Measurements from ENCODE around the gene PAGR1. TPM values are rescaled to one million over a fixed set of nuclear protein-coding genes. Genes with fewer than 3 reads are reported as not detected.

The PAGR1 gene
- total RNA-seq, 1 experiment from 2014 or later, result 60.1 TPM

GRCh38 chr16:29839822-29840221 lies 23.9 kb downstream of the PAGR1 start (continued):
- TF ChIP-seq, protein P1, sequence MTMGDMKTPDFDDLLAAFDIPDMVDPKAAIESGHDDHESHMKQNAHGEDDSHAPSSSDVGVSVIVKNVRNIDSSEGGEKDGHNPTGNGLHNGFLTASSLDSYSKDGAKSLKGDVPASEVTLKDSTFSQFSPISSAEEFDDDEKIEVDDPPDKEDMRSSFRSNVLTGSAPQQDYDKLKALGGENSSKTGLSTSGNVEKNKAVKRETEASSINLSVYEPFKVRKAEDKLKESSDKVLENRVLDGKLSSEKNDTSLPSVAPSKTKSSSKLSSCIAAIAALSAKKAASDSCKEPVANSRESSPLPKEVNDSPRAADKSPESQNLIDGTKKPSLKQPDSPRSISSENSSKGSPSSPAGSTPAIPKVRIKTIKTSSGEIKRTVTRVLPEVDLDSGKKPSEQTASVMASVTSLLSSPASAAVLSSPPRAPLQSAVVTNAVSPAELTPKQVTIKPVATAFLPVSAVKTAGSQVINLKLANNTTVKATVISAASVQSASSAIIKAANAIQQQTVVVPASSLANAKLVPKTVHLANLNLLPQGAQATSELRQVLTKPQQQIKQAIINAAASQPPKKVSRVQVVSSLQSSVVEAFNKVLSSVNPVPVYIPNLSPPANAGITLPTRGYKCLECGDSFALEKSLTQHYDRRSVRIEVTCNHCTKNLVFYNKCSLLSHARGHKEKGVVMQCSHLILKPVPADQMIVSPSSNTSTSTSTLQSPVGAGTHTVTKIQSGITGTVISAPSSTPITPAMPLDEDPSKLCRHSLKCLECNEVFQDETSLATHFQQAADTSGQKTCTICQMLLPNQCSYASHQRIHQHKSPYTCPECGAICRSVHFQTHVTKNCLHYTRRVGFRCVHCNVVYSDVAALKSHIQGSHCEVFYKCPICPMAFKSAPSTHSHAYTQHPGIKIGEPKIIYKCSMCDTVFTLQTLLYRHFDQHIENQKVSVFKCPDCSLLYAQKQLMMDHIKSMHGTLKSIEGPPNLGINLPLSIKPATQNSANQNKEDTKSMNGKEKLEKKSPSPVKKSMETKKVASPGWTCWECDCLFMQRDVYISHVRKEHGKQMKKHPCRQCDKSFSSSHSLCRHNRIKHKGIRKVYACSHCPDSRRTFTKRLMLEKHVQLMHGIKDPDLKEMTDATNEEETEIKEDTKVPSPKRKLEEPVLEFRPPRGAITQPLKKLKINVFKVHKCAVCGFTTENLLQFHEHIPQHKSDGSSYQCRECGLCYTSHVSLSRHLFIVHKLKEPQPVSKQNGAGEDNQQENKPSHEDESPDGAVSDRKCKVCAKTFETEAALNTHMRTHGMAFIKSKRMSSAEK (CRISPR knock-in tag; IDR thresholded peaks at IDR 0.05; ENCODE audit: borderline replicate concordance), result no peak
- TF ChIP-seq JUN (CRISPR knock-in tag; IDR thresholded peaks at IDR 0.05), result no peak
- no peak for TF ChIP-seq FOXP1 (CRISPR knock-in tag; IDR thresholded peaks at IDR 0.05; ENCODE audit: borderline replicate concordance)

GRCh38 chr16:29840240-29840639 lies 24.3 kb downstream of the PAGR1 start:
- no peak for TF ChIP-seq FOXP1 (CRISPR knock-in tag; IDR thresholded peaks at IDR 0.05; ENCODE audit: borderline replicate concordance)
- TF ChIP-seq, protein P2, sequence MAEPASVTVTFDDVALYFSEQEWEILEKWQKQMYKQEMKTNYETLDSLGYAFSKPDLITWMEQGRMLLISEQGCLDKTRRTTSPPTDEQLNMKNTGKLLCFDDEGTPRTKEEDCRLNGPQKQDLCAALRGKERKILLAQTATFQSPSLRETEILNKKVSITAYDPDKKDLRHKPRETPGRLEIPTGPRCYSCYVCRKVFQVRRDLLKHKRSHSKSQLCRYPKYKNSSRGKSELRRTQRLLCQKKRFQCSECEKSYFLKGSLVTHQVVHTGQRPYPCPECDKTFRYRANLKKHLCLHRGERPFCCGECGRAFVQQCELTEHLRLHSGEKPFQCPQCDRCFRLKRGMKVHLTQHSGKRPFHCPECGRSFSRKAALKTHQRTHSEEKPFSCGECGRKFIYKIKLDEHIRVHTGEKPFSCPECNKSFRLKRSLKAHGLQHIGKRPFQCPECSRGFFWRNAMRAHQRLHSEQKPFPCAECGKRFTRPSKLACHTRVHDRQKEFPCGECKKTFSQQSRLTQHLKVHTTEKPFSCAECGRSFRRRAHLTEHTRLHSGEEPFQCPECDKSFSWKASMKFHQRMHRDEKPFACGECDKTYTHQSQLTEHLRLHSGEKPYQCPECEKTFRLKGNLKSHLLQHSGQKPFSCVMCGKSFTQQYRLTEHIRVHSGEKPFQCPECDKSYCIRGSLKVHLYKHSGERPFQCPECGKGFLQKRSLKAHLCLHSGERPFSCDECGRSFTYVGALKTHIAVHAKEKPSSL (CRISPR knock-in tag; conservative IDR thresholded peaks at IDR 0.05), result no peak
- no peak for TF ChIP-seq IRF2 (CRISPR knock-in tag; IDR thresholded peaks at IDR 0.05; ENCODE audit: borderline replicate concordance, low read depth)
- no peak for TF ChIP-seq ZBTB21 (CRISPR knock-in tag; IDR thresholded peaks at IDR 0.05; ENCODE audit: borderline replicate concordance)
- no peak for TF ChIP-seq HMGA2 (CRISPR knock-in tag; IDR thresholded peaks at IDR 0.05)
- TF ChIP-seq ERG (CRISPR knock-in tag; IDR thresholded peaks at IDR 0.05), result no peak
- no peak for TF ChIP-seq SMAD3 (CRISPR knock-in tag; IDR thresholded peaks at IDR 0.05; ENCODE audit: borderline replicate concordance)
- TF ChIP-seq USF2 (CRISPR knock-in tag; IDR thresholded peaks at IDR 0.05), result no peak
- TF ChIP-seq, protein P3, sequence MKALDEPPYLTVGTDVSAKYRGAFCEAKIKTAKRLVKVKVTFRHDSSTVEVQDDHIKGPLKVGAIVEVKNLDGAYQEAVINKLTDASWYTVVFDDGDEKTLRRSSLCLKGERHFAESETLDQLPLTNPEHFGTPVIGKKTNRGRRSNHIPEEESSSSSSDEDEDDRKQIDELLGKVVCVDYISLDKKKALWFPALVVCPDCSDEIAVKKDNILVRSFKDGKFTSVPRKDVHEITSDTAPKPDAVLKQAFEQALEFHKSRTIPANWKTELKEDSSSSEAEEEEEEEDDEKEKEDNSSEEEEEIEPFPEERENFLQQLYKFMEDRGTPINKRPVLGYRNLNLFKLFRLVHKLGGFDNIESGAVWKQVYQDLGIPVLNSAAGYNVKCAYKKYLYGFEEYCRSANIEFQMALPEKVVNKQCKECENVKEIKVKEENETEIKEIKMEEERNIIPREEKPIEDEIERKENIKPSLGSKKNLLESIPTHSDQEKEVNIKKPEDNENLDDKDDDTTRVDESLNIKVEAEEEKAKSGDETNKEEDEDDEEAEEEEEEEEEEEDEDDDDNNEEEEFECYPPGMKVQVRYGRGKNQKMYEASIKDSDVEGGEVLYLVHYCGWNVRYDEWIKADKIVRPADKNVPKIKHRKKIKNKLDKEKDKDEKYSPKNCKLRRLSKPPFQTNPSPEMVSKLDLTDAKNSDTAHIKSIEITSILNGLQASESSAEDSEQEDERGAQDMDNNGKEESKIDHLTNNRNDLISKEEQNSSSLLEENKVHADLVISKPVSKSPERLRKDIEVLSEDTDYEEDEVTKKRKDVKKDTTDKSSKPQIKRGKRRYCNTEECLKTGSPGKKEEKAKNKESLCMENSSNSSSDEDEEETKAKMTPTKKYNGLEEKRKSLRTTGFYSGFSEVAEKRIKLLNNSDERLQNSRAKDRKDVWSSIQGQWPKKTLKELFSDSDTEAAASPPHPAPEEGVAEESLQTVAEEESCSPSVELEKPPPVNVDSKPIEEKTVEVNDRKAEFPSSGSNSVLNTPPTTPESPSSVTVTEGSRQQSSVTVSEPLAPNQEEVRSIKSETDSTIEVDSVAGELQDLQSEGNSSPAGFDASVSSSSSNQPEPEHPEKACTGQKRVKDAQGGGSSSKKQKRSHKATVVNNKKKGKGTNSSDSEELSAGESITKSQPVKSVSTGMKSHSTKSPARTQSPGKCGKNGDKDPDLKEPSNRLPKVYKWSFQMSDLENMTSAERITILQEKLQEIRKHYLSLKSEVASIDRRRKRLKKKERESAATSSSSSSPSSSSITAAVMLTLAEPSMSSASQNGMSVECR (CRISPR knock-in tag; IDR thresholded peaks at IDR 0.05; ENCODE audit: borderline replicate concordance), result no peak
- POLR2A ChIA-PET, result interaction anchor here (0.6 to 0.7 kb wide), 2 partner anchors 104 to 192 kb away, joined by 3 to 4 read pairs; no protein-coding TSS in a partner anchor
- Mint-ChIP-seq H3K9me3 (no peaks in the 10 kb centered on the region), H3K27ac (no peak overlapping the region), H3K27me3 (ENCODE audit: low read depth) (no peaks in the 10 kb centered on the region; the same call in 1 of the 2 replicates), H3K36me3 (no peaks in the 10 kb centered on the region), H3K4me1 (no peaks in the 10 kb centered on the region), H3K4me3 (no peak overlapping the region)
- no peak for DNase-seq (ENCODE audit: low spot score)
- no peak for ATAC-seq
- CTCF ChIA-PET, result interaction anchor here (0.6 to 2.7 kb wide), 2 partner anchors 8 to 27 kb away, joined by 3 to 30 read pairs; no protein-coding TSS in a partner anchor
